Measurements from ENCODE around the gene CAMSAP3.

The CAMSAP3 gene

GRCh38 chr19:7632340-7633203 lies 36.9 kb downstream of the CAMSAP3 start:
- Histone ChIP-seq H4K20me1 (ENCODE audit: insufficient read depth, low read length) (0 out of 2 replicates have a peak, but pooled peaks cover 9% of the 10 kb centered on the region), H3K9me3 (ENCODE audit: insufficient read depth, low read length) (no peaks in the 10 kb centered on the region), H3K4me2 (ENCODE audit: low read length) (no peak overlapping the region), H3K27me3 (ENCODE audit: low read depth, low read length) (no peaks in the 10 kb centered on the region), H3K9ac (ENCODE audit: low read length) (no peak overlapping the region), H3K27ac (ENCODE audit: low read length) (no peak overlapping the region), H3K4me3 (ENCODE audit: low read length) (no peak overlapping the region), H3K4me1 (ENCODE audit: low read length) (peaks cover 22% of the 10 kb centered on the region), H2AFZ (ENCODE audit: low read depth, low read length) (no peak overlapping the region), H3K79me2 (ENCODE audit: low read length) (peaks cover 48% of the 10 kb centered on the region), H3K36me3 (replicated peaks; ENCODE audit: low read depth, low read length) (peaks cover 3% of the 10 kb centered on the region)
- no peak for TF ChIP-seq CTCF (IDR thresholded peaks at IDR 0.05; ENCODE audit: low read depth, low read length)
- TF ChIP-seq EZH2phosphoT487 (IDR thresholded peaks at IDR 0.05; ENCODE audit: low read depth) = no peak

GRCh38 chr19:7633698-7634097 lies 38.0 kb downstream of the CAMSAP3 start, which contains the start of gene PCP2:
Gene PCP2 (minus strand): TSS chr19:7633719. CDS start chr19:7633457, 262 bp downstream.
- H3K4me2 ChIP-seq (ENCODE audit: low read length) = no peak within 1 kb of the TSS
- H3K9ac ChIP-seq (ENCODE audit: low read length) = no peak within 1 kb of the TSS
- H3K4me3 ChIP-seq (ENCODE audit: low read length) = no peak within 1 kb of the TSS
- TF ChIP-seq CTCF (IDR thresholded peaks at IDR 0.05; ENCODE audit: low read depth, low read length) (no peak), EZH2phosphoT487 (IDR thresholded peaks at IDR 0.05; ENCODE audit: low read depth) (no peak)
- no peak within 1 kb of the TSS for H3K27ac ChIP-seq (ENCODE audit: low read length)
- H3K27me3 ChIP-seq (ENCODE audit: low read depth, low read length) = no peaks in the 10 kb centered on the region
- peaks cover 5% of the 10 kb centered on the region for H3K36me3 ChIP-seq (replicated peaks; ENCODE audit: low read depth, low read length)
- peaks cover 48% of the 10 kb centered on the region for H3K79me2 ChIP-seq (ENCODE audit: low read length)
- no peaks in the 10 kb centered on the region for H4K20me1 ChIP-seq (ENCODE audit: insufficient read depth, low read length)
- H3K9me3 ChIP-seq (ENCODE audit: insufficient read depth, low read length) = no peaks in the 10 kb centered on the region
- H3K4me1 ChIP-seq (ENCODE audit: low read length) = peaks cover 19% of the 10 kb centered on the region
- no peak within 1 kb of the TSS for H2AFZ ChIP-seq (ENCODE audit: low read depth, low read length)

- H3K4me3 ChIP-seq (ENCODE audit: low read length) = no peak overlapping the region
- H3K9me3 ChIP-seq (ENCODE audit: insufficient read depth, low read length) = no peaks in the 10 kb centered on the region
- peaks cover 46% of the 10 kb centered on the region for H3K79me2 ChIP-seq (ENCODE audit: low read length)
- no peaks in the 10 kb centered on the region for H3K27me3 ChIP-seq (ENCODE audit: low read depth, low read length)
- no peak overlapping the region for H2AFZ ChIP-seq (ENCODE audit: low read depth, low read length)
- no peak overlapping the region for H3K27ac ChIP-seq (ENCODE audit: low read length)
- H3K4me2 ChIP-seq (ENCODE audit: low read length) = no peak overlapping the region
- H3K9ac ChIP-seq (ENCODE audit: low read length) = no peak overlapping the region
- TF ChIP-seq EZH2phosphoT487 (IDR thresholded peaks at IDR 0.05; ENCODE audit: low read depth) (no peak), CTCF (IDR thresholded peaks at IDR 0.05; ENCODE audit: low read depth, low read length) (no peak)
- peaks cover 15% of the 10 kb centered on the region for H3K4me1 ChIP-seq (ENCODE audit: low read length)
- H4K20me1 ChIP-seq (ENCODE audit: insufficient read depth, low read length) = peaks cover 7% of the 10 kb centered on the region; the same call in 1 of the 2 replicates
- peaks cover 22% of the 10 kb centered on the region for H3K36me3 ChIP-seq (replicated peaks; ENCODE audit: low read depth, low read length)
Measured at GRCh38 chr19:7635670-7636069, 40.0 kb downstream of the CAMSAP3 start.

GRCh38 chr19:7636317-7636690 lies 40.6 kb downstream of the CAMSAP3 start:
- Histone ChIP-seq H3K27me3 (ENCODE audit: low read depth, low read length) (no peaks in the 10 kb centered on the region), H3K4me2 (ENCODE audit: low read length) (peak overlapping the region; percentile 92), H4K20me1 (ENCODE audit: insufficient read depth, low read length) (peaks cover 7% of the 10 kb centered on the region; the same call in 1 of the 2 replicates), H3K4me1 (ENCODE audit: low read length) (peaks cover 13% of the 10 kb centered on the region), H3K9ac (ENCODE audit: low read length) (no peak overlapping the region), H3K9me3 (ENCODE audit: insufficient read depth, low read length) (no peaks in the 10 kb centered on the region), H3K27ac (ENCODE audit: low read length) (no peak overlapping the region), H3K36me3 (replicated peaks; ENCODE audit: low read depth, low read length) (peaks cover 22% of the 10 kb centered on the region), H3K4me3 (ENCODE audit: low read length) (peak overlapping the region; percentile 92), H2AFZ (ENCODE audit: low read depth, low read length) (peak overlapping the region; percentile 87; the same call in 1 of the 2 replicates), H3K79me2 (ENCODE audit: low read length) (peaks cover 41% of the 10 kb centered on the region)
- TF ChIP-seq EZH2phosphoT487 (IDR thresholded peaks at IDR 0.05; ENCODE audit: low read depth) (no peak), CTCF (IDR thresholded peaks at IDR 0.05; ENCODE audit: low read depth, low read length) (no peak)
